Measurements from ENCODE around the gene NUP188. TPM values are rescaled to one million over a fixed set of nuclear protein-coding genes. Genes with fewer than 3 reads are reported as not detected.

NUP188 gene
- polyA plus RNA-seq, 1 donor from 2014 or later: 24.0 TPM

GRCh38 chr9:128940946-128941755 lies 6.3 kb upstream of the NUP188 start:
- H3K27ac ChIP-seq (ENCODE audit: low read length): no peak overlapping the region
- TF ChIP-seq SMC3 (conservative IDR thresholded peaks at IDR 0.05; ENCODE audit: poor library complexity): no peak
- TF ChIP-seq EZH2 (IDR thresholded peaks at IDR 0.05; ENCODE audit: borderline replicate concordance, insufficient read depth, low read length, poor library complexity, severe bottlenecking): no peak
- TF ChIP-seq, protein P1, sequence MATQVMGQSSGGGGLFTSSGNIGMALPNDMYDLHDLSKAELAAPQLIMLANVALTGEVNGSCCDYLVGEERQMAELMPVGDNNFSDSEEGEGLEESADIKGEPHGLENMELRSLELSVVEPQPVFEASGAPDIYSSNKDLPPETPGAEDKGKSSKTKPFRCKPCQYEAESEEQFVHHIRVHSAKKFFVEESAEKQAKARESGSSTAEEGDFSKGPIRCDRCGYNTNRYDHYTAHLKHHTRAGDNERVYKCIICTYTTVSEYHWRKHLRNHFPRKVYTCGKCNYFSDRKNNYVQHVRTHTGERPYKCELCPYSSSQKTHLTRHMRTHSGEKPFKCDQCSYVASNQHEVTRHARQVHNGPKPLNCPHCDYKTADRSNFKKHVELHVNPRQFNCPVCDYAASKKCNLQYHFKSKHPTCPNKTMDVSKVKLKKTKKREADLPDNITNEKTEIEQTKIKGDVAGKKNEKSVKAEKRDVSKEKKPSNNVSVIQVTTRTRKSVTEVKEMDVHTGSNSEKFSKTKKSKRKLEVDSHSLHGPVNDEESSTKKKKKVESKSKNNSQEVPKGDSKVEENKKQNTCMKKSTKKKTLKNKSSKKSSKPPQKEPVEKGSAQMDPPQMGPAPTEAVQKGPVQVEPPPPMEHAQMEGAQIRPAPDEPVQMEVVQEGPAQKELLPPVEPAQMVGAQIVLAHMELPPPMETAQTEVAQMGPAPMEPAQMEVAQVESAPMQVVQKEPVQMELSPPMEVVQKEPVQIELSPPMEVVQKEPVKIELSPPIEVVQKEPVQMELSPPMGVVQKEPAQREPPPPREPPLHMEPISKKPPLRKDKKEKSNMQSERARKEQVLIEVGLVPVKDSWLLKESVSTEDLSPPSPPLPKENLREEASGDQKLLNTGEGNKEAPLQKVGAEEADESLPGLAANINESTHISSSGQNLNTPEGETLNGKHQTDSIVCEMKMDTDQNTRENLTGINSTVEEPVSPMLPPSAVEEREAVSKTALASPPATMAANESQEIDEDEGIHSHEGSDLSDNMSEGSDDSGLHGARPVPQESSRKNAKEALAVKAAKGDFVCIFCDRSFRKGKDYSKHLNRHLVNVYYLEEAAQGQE (IDR thresholded peaks at IDR 0.05; ENCODE audit: borderline replicate concordance): no peak
- TF ChIP-seq TAF1 (IDR thresholded peaks at IDR 0.05; ENCODE audit: low read depth): no peak
- no peak for TF ChIP-seq RAD21 (conservative IDR thresholded peaks at IDR 0.05)
- no peak for TF ChIP-seq CTCF (IDR thresholded peaks at IDR 0.05; ENCODE audit: poor library complexity, severe bottlenecking)
- TF ChIP-seq EP300 (conservative IDR thresholded peaks at IDR 0.05; ENCODE audit: poor library complexity, severe bottlenecking): no peak
- TF ChIP-seq MXI1 (conservative IDR thresholded peaks at IDR 0.05; ENCODE audit: poor library complexity, severe bottlenecking): no peak

DNA sequence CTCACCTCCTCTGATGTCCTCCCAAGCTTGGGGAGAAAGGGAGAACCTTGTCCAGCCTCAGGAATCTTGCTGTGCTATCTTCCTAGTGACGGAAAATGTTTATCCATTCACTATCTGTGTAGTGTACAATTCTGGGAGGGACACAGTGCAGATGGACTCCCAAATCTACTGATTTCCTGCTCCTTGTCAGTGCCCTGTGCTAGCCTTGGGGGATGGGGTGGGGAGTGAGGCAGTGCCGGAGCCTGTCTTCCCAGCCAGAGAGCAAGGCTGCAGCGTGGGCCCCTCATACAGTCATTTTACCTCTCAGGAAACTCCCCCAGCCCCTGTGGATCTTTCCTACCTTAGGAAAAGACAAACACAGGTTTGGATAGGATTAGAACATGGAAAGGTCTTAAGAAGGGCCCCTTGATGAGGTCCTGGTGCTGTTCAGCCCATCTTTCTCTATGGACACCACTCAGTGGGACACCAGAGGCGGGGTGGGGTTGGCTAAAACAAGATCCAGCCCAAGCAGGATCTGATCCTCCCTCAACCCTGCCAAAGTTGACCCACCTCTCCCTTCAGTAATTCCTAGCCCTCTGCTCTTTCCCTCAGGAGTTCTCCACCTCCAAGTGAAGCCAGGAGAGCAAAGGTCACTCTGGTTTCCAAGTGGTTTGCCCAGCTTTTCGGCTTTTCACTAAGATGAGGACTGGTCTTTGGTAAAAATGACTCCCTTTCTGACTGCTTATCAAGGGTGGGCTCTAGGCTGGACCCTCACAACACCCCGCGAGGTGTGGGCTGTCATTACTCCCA lies 3.5 kb upstream of the NUP188 start:
- no peaks in the 10 kb centered on the region for H3K9me2 ChIP-seq (ENCODE audit: insufficient read depth, low read length)
- H3K9ac ChIP-seq (ENCODE audit: low read length): no peak overlapping the region
- TF ChIP-seq RAD21 (conservative IDR thresholded peaks at IDR 0.05): no peak
- no peak for TF ChIP-seq POLR2AphosphoS5 (IDR thresholded peaks at IDR 0.05)
- TF ChIP-seq, protein P1 (IDR thresholded peaks at IDR 0.05; ENCODE audit: borderline replicate concordance): no peak
- no peak for TF ChIP-seq EP300 (conservative IDR thresholded peaks at IDR 0.05; ENCODE audit: poor library complexity, severe bottlenecking)
- no peak for TF ChIP-seq SMC3 (conservative IDR thresholded peaks at IDR 0.05; ENCODE audit: poor library complexity)
- TF ChIP-seq CTCF (IDR thresholded peaks at IDR 0.05; ENCODE audit: poor library complexity, severe bottlenecking): no peak
- no peak for TF ChIP-seq EZH2 (IDR thresholded peaks at IDR 0.05; ENCODE audit: borderline replicate concordance, insufficient read depth, low read length, poor library complexity, severe bottlenecking)
- no peak for TF ChIP-seq MXI1 (conservative IDR thresholded peaks at IDR 0.05; ENCODE audit: poor library complexity, severe bottlenecking)
- TF ChIP-seq TAF1 (IDR thresholded peaks at IDR 0.05; ENCODE audit: low read depth): no peak
- no peaks in the 10 kb centered on the region for H4K20me1 ChIP-seq (ENCODE audit: insufficient read depth)
- H3K36me3 ChIP-seq (ENCODE audit: insufficient read depth, low read length): no peaks in the 10 kb centered on the region
- H3K4me3 ChIP-seq (ENCODE audit: low read length): no peak overlapping the region
- no peaks in the 10 kb centered on the region for H3K9me3 ChIP-seq (ENCODE audit: low read length)
- H2AFZ ChIP-seq (ENCODE audit: low read depth, low read length): no peak overlapping the region
- peaks cover 5% of the 10 kb centered on the region for H3K79me2 ChIP-seq (replicated peaks; ENCODE audit: insufficient read depth, low read length)
- no peak overlapping the region for H3K27ac ChIP-seq (ENCODE audit: low read length)
- no peak overlapping the region for H3K4me2 ChIP-seq (ENCODE audit: low read length)
- H3F3A ChIP-seq (ENCODE audit: insufficient read depth, low read length, poor library complexity, severe bottlenecking): no peaks in the 10 kb centered on the region
- H3K27me3 ChIP-seq (ENCODE audit: insufficient read depth, low read depth, low read length): no peaks in the 10 kb centered on the region

More at GRCh38 chr9:128940946-128941755, 6.3 kb upstream of the NUP188 start:
- Histone ChIP-seq H3K9me2 (ENCODE audit: insufficient read depth, low read length) (no peaks in the 10 kb centered on the region), H2AFZ (ENCODE audit: low read depth, low read length) (no peak overlapping the region), H3K4me3 (ENCODE audit: low read length) (no peak overlapping the region), H3K79me2 (replicated peaks; ENCODE audit: insufficient read depth, low read length) (no peaks in the 10 kb centered on the region), H3K36me3 (ENCODE audit: insufficient read depth, low read length) (no peaks in the 10 kb centered on the region), H3K4me2 (ENCODE audit: low read length) (no peak overlapping the region), H3F3A (ENCODE audit: insufficient read depth, low read length, poor library complexity, severe bottlenecking) (no peaks in the 10 kb centered on the region), H3K27me3 (ENCODE audit: insufficient read depth, low read depth, low read length) (no peaks in the 10 kb centered on the region), H4K20me1 (ENCODE audit: insufficient read depth) (no peaks in the 10 kb centered on the region), H3K9ac (ENCODE audit: low read length) (no peak overlapping the region), H3K9me3 (ENCODE audit: low read length) (no peaks in the 10 kb centered on the region)
